ENCODE measurements around the gene CYP3A5. TPM values are rescaled to one million over a fixed set of nuclear protein-coding genes. Genes with fewer than 3 reads are reported as not detected.

Gene CYP3A5
- total and polyA plus RNA-seq, 2 of the 13 experiments (the other 11 are each of a cell fraction or from before 2014, with no cell fraction given), result 5.7 to 9.3 TPM

DNA sequence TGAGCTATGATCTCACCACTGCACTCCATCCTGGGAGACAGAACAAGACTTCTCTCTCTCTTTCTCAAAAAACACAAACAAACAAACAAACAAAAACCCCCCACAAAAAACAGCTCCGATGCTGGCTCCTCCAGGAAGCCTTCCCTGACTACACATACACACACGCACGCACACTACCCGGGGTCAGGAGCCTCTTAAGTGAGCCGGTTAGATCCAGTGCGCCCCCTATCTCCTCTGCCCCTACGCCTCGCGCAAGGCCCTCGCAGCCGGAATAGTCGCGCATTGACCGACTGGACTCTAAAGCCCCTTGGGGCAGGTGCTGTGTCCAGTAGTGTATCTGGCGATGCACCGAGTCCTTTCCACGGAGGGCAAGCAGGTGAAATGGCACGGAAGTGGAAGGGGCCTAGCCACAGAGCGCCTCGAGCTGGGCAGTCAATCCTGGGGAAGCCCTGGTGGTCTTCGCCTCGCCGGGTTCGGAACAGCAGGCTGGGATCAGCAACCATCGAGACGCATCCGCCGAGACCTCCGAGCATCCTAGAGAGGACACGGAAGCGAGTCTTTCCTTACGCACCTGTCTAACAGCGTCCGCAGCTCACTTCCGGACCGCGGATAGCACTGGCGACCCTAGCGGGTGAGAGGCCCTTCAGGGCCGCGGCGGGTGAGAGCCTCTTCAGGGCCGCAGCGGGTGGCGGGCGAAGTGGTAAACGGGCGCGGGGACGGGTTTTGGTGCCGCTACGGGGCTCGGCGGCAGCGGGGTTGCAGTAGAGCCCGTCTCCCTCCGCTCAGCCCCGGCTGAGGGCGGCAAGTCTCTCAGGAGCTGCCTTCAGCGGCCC lies 63.2 kb downstream of the CYP3A5 start, which contains the start of gene ZSCAN25 (continued):
- TF ChIP-seq, protein P1, sequence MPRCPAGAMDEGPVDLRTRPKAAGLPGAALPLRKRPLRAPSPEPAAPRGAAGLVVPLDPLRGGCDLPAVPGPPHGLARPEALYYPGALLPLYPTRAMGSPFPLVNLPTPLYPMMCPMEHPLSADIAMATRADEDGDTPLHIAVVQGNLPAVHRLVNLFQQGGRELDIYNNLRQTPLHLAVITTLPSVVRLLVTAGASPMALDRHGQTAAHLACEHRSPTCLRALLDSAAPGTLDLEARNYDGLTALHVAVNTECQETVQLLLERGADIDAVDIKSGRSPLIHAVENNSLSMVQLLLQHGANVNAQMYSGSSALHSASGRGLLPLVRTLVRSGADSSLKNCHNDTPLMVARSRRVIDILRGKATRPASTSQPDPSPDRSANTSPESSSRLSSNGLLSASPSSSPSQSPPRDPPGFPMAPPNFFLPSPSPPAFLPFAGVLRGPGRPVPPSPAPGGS (CRISPR knock-in tag; IDR thresholded peaks at IDR 0.05), result peak; percentile 93
- peak; percentile 30 for TF ChIP-seq SMC3 (IDR thresholded peaks at IDR 0.05; ENCODE audit: low read length)
- TF ChIP-seq NFKB2 (CRISPR knock-in tag; IDR thresholded peaks at IDR 0.05; ENCODE audit: borderline replicate concordance), result peak; percentile 67; the same call in 1 of the 2 replicates
- no peak for TF ChIP-seq ZNF878 (CRISPR knock-in tag; IDR thresholded peaks at IDR 0.05)
- TF ChIP-seq, protein P2, sequence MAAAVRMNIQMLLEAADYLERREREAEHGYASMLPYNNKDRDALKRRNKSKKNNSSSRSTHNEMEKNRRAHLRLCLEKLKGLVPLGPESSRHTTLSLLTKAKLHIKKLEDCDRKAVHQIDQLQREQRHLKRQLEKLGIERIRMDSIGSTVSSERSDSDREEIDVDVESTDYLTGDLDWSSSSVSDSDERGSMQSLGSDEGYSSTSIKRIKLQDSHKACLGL (CRISPR knock-in tag; IDR thresholded peaks at IDR 0.05), result peak; percentile 81
- TF ChIP-seq ZNF615 (CRISPR knock-in tag; IDR thresholded peaks at IDR 0.05; ENCODE audit: borderline replicate concordance), result no peak
- TF ChIP-seq, protein P3, sequence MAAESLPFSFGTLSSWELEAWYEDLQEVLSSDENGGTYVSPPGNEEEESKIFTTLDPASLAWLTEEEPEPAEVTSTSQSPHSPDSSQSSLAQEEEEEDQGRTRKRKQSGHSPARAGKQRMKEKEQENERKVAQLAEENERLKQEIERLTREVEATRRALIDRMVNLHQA (CRISPR knock-in tag; IDR thresholded peaks at IDR 0.05), result no peak
- 0 out of 2 replicates have a peak, but pooled peaks have one; percentile 26 for TF ChIP-seq ZKSCAN1 (IDR thresholded peaks at IDR 0.05; ENCODE audit: low read length)
- TF ChIP-seq, protein P4, sequence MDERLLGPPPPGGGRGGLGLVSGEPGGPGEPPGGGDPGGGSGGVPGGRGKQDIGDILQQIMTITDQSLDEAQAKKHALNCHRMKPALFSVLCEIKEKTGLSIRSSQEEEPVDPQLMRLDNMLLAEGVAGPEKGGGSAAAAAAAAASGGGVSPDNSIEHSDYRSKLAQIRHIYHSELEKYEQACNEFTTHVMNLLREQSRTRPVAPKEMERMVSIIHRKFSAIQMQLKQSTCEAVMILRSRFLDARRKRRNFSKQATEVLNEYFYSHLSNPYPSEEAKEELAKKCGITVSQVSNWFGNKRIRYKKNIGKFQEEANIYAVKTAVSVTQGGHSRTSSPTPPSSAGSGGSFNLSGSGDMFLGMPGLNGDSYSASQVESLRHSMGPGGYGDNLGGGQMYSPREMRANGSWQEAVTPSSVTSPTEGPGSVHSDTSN (CRISPR knock-in tag; IDR thresholded peaks at IDR 0.05), result no peak
- TF ChIP-seq JUN (CRISPR knock-in tag; IDR thresholded peaks at IDR 0.05), result no peak
- peak; percentile 16; the same call in 1 of the 2 replicates for TF ChIP-seq ZNF12 (CRISPR knock-in tag; IDR thresholded peaks at IDR 0.05)
- TF ChIP-seq, protein P5, sequence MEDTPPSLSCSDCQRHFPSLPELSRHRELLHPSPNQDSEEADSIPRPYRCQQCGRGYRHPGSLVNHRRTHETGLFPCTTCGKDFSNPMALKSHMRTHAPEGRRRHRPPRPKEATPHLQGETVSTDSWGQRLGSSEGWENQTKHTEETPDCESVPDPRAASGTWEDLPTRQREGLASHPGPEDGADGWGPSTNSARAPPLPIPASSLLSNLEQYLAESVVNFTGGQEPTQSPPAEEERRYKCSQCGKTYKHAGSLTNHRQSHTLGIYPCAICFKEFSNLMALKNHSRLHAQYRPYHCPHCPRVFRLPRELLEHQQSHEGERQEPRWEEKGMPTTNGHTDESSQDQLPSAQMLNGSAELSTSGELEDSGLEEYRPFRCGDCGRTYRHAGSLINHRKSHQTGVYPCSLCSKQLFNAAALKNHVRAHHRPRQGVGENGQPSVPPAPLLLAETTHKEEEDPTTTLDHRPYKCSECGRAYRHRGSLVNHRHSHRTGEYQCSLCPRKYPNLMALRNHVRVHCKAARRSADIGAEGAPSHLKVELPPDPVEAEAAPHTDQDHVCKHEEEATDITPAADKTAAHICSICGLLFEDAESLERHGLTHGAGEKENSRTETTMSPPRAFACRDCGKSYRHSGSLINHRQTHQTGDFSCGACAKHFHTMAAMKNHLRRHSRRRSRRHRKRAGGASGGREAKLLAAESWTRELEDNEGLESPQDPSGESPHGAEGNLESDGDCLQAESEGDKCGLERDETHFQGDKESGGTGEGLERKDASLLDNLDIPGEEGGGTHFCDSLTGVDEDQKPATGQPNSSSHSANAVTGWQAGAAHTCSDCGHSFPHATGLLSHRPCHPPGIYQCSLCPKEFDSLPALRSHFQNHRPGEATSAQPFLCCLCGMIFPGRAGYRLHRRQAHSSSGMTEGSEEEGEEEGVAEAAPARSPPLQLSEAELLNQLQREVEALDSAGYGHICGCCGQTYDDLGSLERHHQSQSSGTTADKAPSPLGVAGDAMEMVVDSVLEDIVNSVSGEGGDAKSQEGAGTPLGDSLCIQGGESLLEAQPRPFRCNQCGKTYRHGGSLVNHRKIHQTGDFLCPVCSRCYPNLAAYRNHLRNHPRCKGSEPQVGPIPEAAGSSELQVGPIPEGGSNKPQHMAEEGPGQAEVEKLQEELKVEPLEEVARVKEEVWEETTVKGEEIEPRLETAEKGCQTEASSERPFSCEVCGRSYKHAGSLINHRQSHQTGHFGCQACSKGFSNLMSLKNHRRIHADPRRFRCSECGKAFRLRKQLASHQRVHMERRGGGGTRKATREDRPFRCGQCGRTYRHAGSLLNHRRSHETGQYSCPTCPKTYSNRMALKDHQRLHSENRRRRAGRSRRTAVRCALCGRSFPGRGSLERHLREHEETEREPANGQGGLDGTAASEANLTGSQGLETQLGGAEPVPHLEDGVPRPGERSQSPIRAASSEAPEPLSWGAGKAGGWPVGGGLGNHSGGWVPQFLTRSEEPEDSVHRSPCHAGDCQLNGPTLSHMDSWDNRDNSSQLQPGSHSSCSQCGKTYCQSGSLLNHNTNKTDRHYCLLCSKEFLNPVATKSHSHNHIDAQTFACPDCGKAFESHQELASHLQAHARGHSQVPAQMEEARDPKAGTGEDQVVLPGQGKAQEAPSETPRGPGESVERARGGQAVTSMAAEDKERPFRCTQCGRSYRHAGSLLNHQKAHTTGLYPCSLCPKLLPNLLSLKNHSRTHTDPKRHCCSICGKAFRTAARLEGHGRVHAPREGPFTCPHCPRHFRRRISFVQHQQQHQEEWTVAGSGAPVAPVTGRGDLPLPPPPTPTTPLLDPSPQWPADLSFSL (CRISPR knock-in tag; IDR thresholded peaks at IDR 0.05), result peak; percentile 31; the same call in 1 of the 2 replicates
- peak; percentile 97; the same call in 1 of the 2 replicates for TF ChIP-seq NFATC3 (CRISPR knock-in tag; IDR thresholded peaks at IDR 0.05)
- TF ChIP-seq, protein P6, sequence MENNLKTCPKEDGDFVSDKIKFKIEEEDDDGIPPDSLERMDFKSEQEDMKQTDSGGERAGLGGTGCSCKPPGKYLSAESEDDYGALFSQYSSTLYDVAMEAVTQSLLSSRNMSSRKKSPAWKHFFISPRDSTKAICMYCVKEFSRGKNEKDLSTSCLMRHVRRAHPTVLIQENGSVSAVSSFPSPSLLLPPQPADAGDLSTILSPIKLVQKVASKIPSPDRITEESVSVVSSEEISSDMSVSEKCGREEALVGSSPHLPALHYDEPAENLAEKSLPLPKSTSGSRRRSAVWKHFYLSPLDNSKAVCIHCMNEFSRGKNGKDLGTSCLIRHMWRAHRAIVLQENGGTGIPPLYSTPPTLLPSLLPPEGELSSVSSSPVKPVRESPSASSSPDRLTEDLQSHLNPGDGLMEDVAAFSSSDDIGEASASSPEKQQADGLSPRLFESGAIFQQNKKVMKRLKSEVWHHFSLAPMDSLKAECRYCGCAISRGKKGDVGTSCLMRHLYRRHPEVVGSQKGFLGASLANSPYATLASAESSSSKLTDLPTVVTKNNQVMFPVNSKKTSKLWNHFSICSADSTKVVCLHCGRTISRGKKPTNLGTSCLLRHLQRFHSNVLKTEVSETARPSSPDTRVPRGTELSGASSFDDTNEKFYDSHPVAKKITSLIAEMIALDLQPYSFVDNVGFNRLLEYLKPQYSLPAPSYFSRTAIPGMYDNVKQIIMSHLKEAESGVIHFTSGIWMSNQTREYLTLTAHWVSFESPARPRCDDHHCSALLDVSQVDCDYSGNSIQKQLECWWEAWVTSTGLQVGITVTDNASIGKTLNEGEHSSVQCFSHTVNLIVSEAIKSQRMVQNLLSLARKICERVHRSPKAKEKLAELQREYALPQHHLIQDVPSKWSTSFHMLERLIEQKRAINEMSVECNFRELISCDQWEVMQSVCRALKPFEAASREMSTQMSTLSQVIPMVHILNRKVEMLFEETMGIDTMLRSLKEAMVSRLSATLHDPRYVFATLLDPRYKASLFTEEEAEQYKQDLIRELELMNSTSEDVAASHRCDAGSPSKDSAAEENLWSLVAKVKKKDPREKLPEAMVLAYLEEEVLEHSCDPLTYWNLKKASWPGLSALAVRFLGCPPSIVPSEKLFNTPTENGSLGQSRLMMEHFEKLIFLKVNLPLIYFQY (CRISPR knock-in tag; IDR thresholded peaks at IDR 0.05; ENCODE audit: borderline replicate concordance), result peak; percentile 74; the same call in 1 of the 2 replicates

Measured in HepG2 (cell line).